ENCODE results near the gene LZTR1.

DNA sequence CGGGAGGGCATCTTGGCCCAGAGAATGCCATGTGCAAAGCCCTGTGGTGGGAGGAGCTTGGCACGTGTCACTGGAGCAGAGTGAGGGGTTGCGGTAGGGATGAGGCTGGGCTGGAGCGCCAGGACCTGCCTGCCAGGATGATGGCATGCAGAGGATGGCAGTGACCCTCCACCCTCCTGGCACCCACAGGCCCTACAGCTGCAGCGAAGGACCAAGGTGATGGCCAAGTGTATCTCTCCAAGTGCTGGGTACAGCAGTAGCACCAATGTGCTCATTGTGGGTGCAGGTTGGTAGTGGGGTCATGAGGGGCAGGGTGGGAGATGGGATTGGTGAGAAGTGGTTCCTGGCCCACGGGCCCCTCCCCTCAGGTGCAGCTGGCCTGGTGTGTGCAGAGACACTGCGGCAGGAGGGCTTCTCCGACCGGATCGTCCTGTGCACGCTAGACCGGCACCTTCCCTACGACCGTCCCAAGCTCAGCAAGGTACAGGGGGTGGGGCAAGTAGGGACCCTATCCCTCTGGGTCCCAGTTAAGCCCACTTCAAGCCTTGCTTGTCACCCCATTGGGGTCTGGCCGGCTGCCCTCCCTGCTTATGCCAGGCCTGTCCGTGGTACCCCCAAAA, 7.7 kb upstream of the LZTR1 start:
- TF ChIP-seq, protein P1, sequence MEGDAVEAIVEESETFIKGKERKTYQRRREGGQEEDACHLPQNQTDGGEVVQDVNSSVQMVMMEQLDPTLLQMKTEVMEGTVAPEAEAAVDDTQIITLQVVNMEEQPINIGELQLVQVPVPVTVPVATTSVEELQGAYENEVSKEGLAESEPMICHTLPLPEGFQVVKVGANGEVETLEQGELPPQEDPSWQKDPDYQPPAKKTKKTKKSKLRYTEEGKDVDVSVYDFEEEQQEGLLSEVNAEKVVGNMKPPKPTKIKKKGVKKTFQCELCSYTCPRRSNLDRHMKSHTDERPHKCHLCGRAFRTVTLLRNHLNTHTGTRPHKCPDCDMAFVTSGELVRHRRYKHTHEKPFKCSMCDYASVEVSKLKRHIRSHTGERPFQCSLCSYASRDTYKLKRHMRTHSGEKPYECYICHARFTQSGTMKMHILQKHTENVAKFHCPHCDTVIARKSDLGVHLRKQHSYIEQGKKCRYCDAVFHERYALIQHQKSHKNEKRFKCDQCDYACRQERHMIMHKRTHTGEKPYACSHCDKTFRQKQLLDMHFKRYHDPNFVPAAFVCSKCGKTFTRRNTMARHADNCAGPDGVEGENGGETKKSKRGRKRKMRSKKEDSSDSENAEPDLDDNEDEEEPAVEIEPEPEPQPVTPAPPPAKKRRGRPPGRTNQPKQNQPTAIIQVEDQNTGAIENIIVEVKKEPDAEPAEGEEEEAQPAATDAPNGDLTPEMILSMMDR (conservative IDR thresholded peaks at IDR 0.05; ENCODE audit: low read depth, low read length), result no peak
- no peak for TF ChIP-seq EZH2 (IDR thresholded peaks at IDR 0.05; ENCODE audit: borderline replicate concordance, low read depth, low read length, poor library complexity, severe bottlenecking)

Measured in A673 (cell line).